BLaER1 treated with 17β-estradiol and CSF1 and Interleukin-3, amounts not matched to agents 10 nM and 100 nM (cell line): ENCODE data around the gene TMEM61.

Experiments
- H3K27ac ChIP-seq, 11 experiments: shearing (Covaris generic); formaldehyde crosslinking; 2 replicates each; pipeline ENCODE4 v1.8.1; 2022
- H3K27me3 ChIP-seq, 11 experiments: shearing (Covaris generic); formaldehyde crosslinking; 2 replicates each; pipeline ENCODE4 v1.8.1; 2022
- H3K36me3 ChIP-seq, 11 experiments: shearing (Covaris generic); formaldehyde crosslinking; 2 replicates each; pipeline ENCODE4 v1.8.1; 2022
- H3K4me1 ChIP-seq, 10 experiments: shearing (Covaris generic); formaldehyde crosslinking; 2 replicates each; pipeline ENCODE4 v1.8.1; 2022
- H3K4me2 ChIP-seq, 11 experiments: shearing (Covaris generic); formaldehyde crosslinking; 2 replicates each; pipeline ENCODE4 v1.8.1; 2022
- H3K4me3 ChIP-seq, 10 experiments: shearing (Covaris generic); formaldehyde crosslinking; 2 replicates each; pipeline ENCODE4 v1.8.1; 2022
- H3K9ac ChIP-seq, 11 experiments: shearing (Covaris generic); formaldehyde crosslinking; 2 replicates each; pipeline ENCODE4 v1.8.1; 2022
- H3K9me3 ChIP-seq, 11 experiments: shearing (Covaris generic); formaldehyde crosslinking; replicated peaks in 1 of 11; 2 replicates each; pipeline ENCODE4 v1.8.1; 2022
- H4K20me1 ChIP-seq, 11 experiments: shearing (Covaris generic); formaldehyde crosslinking; 2 replicates each; pipeline ENCODE4 v1.8.1; 2022
- Cebpa-rat ChIP-seq, 11 experiments: shearing (Covaris generic); IDR thresholded peaks; 2 replicates each; pipeline ENCODE4 v1.8.1; 2022

Gene TMEM61

DNA sequence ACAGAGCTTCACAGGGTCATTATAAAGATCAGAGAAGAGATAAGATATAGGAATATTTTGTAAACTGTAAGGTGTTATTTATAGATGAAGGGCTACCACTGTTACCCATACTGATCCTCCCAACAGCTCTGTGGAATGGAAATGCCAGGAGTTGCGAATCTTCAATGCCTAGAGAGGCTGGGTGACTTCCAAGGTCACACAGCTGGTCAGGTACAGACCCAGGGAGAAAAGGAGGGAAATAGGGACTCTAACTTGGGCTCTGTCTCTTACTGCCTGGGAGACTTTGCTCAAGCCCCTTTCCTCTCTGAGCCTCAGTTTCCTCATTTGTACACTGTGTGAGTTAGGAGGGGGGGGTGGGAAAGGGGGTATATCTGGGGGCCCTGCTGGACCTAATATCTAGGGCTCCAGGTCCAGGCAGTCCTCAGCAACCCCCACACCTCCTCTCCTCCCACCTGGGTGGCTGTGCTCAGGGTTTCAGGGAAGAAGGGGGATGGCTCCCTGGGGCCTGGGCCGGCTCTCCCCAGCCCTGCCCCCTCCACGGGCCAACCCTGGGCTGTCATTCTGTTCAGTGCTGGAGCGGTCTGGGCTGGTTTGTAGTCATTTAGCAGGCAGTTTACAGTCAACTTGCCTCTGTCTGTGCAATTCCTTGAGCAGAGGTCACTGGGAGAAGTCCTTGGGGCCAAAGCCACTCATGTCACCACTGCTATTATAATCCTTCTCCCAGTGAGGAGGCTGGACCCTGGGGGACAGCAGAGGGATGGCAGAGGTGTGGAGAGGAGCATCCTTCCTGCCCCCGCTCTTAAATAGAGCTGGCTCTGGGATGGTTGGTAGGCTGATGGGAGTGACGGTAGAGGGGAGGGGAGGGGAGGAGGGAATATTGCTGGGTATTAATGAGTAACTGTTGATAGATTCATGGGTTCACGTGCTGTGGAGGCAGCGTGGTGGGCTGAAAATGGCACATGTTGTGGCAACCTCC lies 20.0 kb downstream of the TMEM61 start:
- H3K9ac ChIP-seq, result no peak overlapping the region
- peaks cover 0 to 9% (median 0%) of the 10 kb centered on the region in 10 experiments; a peak in 7 of 20 replicates for H3K4me1 ChIP-seq
- H4K20me1 ChIP-seq, result no peaks in the 10 kb centered on the region; a peak in 1 of 22 replicates
- no peaks in the 10 kb centered on the region for H3K36me3 ChIP-seq
- peaks cover 29 to 39% (median 35%) of the 10 kb centered on the region in 11 experiments for H3K27me3 ChIP-seq
- TF ChIP-seq Cebpa-rat (IDR thresholded peaks at IDR 0.05), result no peak
- no peak overlapping the region for H3K4me3 ChIP-seq
- 0 out of 22 replicates have a peak, but pooled peaks cover 0 to 4% (median 0%) of the 10 kb centered on the region in 11 experiments for H3K9me3 ChIP-seq
- no peak overlapping the region for H3K4me2 ChIP-seq
- no peak overlapping the region for H3K27ac ChIP-seq

DNA sequence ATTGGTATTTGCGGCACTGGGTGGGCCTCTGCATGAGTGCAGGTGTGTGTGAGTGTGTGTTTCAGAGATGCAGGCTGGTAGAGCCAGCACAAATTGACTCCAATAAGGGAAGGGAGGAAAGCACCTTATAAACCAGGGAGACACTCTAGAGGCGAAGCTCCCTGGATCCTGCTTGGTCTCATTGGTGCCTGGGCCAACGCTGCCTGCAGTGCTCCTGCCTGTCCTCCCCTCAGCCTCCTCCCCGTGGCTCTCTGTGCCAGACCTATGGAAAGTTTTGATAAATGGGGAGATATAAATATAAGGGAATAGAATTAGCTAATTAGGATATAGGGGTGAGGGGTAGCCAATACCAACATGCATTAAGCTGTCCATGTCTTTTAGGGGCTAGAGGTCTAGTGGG lies 20.9 kb downstream of the TMEM61 start:
- H3K9ac ChIP-seq, result no peak overlapping the region
- no peak for TF ChIP-seq Cebpa-rat (IDR thresholded peaks at IDR 0.05)
- peaks cover 0 to 3% (median 0%) of the 10 kb centered on the region in 10 experiments; a peak in 1 of 20 replicates for H3K4me1 ChIP-seq
- H3K4me3 ChIP-seq, result no peak overlapping the region
- H3K27ac ChIP-seq, result no peak overlapping the region
- 0 out of 22 replicates have a peak, but pooled peaks cover 0 to under 1% (median 0%) of the 10 kb centered on the region in 11 experiments for H3K9me3 ChIP-seq
- H3K27me3 ChIP-seq, result peaks cover 20 to 29% (median 26%) of the 10 kb centered on the region in 11 experiments
- H3K36me3 ChIP-seq, result no peaks in the 10 kb centered on the region
- no peaks in the 10 kb centered on the region for H4K20me1 ChIP-seq
- no peak overlapping the region for H3K4me2 ChIP-seq

DNA sequence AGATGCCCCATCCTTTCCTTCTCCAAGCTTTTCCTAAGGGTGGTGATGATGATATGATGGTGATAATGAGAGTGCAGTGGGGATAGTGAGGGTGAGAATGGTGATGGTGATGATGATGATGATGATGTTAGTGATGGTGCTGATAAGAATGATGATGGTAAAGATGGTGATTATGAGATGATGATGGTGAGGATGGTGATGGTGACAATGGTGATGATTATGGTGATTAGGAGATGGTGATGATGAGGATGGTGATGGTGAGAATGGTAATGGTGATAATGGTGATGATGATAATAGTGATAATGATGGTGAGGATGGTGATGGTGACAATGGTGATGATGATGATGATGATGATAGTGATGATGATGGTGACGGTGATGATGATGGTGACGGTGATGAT lies 22.3 kb downstream of the TMEM61 start:
- H4K20me1 ChIP-seq, result no peaks in the 10 kb centered on the region
- no peak for TF ChIP-seq Cebpa-rat (IDR thresholded peaks at IDR 0.05)
- no peak overlapping the region for H3K9ac ChIP-seq
- H3K4me2 ChIP-seq, result no peak overlapping the region
- no peak overlapping the region for H3K4me3 ChIP-seq
- no peaks in the 10 kb centered on the region for H3K9me3 ChIP-seq
- H3K27ac ChIP-seq, result no peak overlapping the region
- peaks cover 6 to 16% (median 12%) of the 10 kb centered on the region in 11 experiments for H3K27me3 ChIP-seq
- no peaks in the 10 kb centered on the region for H3K36me3 ChIP-seq
- H3K4me1 ChIP-seq, result 0 out of 20 replicates have a peak, but pooled peaks cover 0 to under 1% (median 0%) of the 10 kb centered on the region in 10 experiments

DNA sequence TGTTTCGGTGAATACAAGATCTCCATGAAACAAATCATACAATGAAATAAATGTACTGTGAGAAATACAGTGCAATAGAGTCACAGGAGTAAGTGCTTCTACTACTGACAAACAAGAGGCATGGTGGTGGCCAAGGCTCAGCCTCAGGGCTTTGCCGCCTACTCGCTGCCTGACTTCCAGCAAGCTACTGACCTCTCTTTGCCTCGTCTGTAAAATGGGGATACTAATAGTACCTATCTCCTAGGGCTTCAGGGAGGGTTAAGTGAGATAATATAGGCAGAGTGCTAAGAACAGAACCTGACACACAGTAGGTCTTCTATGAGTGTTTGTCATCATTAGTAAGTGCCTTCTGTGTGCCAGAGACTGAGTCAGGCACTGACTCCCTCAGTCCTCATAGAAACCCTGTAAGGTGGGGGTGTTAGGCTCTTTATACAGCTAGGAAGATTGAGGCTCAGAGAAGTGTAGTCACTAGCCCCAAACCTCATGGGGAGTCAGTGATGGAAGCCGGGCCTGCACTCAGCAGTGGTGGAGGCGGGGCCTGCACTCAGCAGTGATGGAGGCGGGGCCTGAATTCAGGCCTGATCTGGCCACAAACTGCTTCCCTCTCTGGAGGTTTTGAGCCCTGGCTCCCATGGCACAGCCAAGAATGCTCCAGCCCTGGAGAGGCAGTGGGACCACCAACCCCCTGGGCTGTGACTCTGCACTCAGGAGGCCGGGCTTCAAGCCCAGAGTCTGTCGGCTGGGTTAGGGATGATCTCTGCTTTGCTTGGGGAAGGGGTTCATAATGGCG lies 25.1 kb downstream of the TMEM61 start:
- Histone ChIP-seq H4K20me1 (no peaks in the 10 kb centered on the region), H3K36me3 (no peaks in the 10 kb centered on the region), H3K27me3 (no peaks in the 10 kb centered on the region), H3K9ac (no peak overlapping the region), H3K9me3 (peaks cover 0 to 5% (median 0%) of the 10 kb centered on the region in 11 experiments; a peak in 3 of 22 replicates), H3K4me2 (no peak overlapping the region), H3K4me1 (peaks cover 0 to 3% (median 0%) of the 10 kb centered on the region in 10 experiments; a peak in 1 of 20 replicates), H3K27ac (no peak overlapping the region), H3K4me3 (no peak overlapping the region)
- TF ChIP-seq Cebpa-rat (IDR thresholded peaks at IDR 0.05), result no peak

DNA sequence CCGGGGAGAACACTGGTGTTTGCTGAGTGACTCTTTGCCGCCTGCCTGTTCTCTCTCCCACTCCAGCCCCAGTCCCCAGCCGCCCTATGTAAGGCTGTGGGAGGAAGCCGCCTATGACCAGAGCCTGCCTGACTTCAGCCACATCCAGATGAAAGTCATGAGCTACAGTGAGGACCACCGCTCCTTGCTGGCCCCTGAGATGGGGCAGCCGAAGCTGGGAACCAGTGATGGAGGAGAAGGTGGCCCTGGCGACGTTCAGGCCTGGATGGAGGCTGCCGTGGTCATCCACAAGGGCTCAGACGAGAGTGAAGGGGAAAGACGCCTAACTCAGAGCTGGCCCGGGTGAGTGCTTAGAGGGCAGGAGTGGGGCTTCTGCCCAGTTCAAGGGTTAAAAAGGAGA lies 26.5 kb downstream of the TMEM61 start:
- Histone ChIP-seq H3K27ac (no peak overlapping the region), H3K4me2 (no peak overlapping the region), H4K20me1 (no peaks in the 10 kb centered on the region), H3K4me1 (peaks cover 0 to 4% (median 0%) of the 10 kb centered on the region in 10 experiments; a peak in 1 of 20 replicates), H3K4me3 (no peak overlapping the region), H3K27me3 (no peaks in the 10 kb centered on the region), H3K9me3 (peaks cover 0 to 5% (median 0%) of the 10 kb centered on the region in 11 experiments; a peak in 3 of 22 replicates), H3K36me3 (no peaks in the 10 kb centered on the region), H3K9ac (no peak overlapping the region)
- no peak for TF ChIP-seq Cebpa-rat (IDR thresholded peaks at IDR 0.05)

DNA sequence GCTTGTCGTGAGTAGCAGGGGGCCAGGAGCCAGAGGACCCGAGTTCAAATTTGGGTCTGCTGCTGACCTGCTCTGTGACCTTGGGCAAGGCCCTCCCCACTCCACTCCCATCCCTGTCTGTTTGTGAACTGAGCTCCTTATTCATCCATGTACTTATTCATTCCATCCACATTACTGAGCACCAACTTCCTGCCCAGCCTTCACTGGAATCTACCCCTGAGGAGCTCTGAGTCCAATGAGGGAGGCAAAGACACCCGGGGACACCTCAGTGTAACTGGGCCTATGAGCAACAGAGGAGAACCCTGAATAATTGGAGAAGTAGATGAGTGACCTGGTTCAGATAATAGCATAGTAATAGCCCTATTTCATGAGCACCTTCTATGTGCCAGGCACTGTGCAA lies 27.2 kb downstream of the TMEM61 start:
- Histone ChIP-seq H3K9me3 (peaks cover 0 to 5% (median 0%) of the 10 kb centered on the region in 11 experiments; a peak in 3 of 22 replicates), H3K4me2 (no peak overlapping the region), H3K4me1 (peaks cover 0 to 4% (median 0%) of the 10 kb centered on the region in 10 experiments; a peak in 1 of 20 replicates), H4K20me1 (no peaks in the 10 kb centered on the region), H3K27ac (no peak overlapping the region), H3K9ac (no peak overlapping the region), H3K27me3 (no peaks in the 10 kb centered on the region), H3K4me3 (no peak overlapping the region), H3K36me3 (no peaks in the 10 kb centered on the region)
- TF ChIP-seq Cebpa-rat (IDR thresholded peaks at IDR 0.05), result no peak

DNA sequence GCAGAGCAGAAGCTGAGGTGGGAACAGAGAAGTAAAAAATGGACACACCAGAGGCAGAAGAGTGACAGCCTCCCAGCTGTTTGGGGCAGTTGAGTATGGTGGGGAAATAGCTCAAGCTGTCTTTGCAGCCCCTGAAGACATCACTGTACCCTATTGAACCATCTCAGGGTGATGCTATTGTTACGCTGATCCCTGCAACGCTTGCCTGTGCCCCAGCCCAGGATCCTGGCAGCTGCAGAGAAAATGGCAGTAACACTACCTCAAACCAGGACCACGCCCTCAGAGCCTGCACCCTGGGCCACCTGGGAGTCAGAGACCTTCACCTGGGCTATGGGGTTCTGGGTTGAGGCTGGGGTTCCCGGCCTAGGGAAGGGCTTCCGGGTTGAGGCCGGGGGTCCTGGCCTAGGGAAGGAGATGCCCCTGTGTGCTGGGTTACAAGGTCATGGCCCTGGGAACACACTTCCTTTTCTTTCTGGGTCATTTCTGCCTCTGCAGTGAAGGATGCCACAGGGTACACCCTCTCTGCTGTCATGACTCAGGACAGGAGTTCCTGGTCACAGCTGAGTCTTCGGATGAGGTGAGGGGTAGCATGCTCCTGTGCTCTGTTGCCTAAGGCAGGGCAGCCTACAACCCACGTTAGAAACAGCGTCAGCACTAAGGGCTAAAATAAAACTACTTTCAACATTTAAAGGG lies 29.9 kb downstream of the TMEM61 start:
- H3K36me3 ChIP-seq, result no peaks in the 10 kb centered on the region
- no peak overlapping the region for H3K9ac ChIP-seq
- no peak overlapping the region for H3K4me2 ChIP-seq
- no peak overlapping the region for H3K4me3 ChIP-seq
- no peak overlapping the region for H3K27ac ChIP-seq
- no peaks in the 10 kb centered on the region for H3K27me3 ChIP-seq
- TF ChIP-seq Cebpa-rat (IDR thresholded peaks at IDR 0.05), result no peak
- H3K9me3 ChIP-seq, result peaks cover 0 to 5% (median 0%) of the 10 kb centered on the region in 11 experiments; a peak in 3 of 22 replicates
- peaks cover 0 to 4% (median 0%) of the 10 kb centered on the region in 10 experiments; a peak in 1 of 20 replicates for H3K4me1 ChIP-seq
- no peaks in the 10 kb centered on the region for H4K20me1 ChIP-seq

DNA sequence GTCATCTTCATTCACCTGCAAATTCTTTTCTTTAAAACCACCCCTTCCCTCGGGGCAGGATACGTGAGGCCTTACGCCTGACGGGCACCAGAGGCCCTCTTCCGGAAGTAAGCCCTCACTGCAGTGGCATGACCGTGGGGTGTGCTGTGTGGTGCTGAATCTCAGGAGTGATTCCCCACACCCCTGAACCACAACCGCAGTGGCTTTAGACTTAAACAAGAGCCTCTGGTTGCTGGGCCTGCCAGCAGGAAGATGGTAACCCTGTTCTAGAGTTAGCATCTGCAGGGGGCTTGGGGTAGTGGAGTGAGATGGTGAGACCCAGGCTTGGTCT lies 30.4 kb downstream of the TMEM61 start:
- Histone ChIP-seq H3K27ac (no peak overlapping the region), H3K36me3 (no peaks in the 10 kb centered on the region), H3K4me2 (no peak overlapping the region), H4K20me1 (no peaks in the 10 kb centered on the region), H3K9me3 (peaks cover 0 to 5% (median 0%) of the 10 kb centered on the region in 11 experiments; a peak in 3 of 22 replicates), H3K27me3 (no peaks in the 10 kb centered on the region), H3K9ac (no peak overlapping the region), H3K4me1 (peaks cover 0 to 4% (median 0%) of the 10 kb centered on the region in 10 experiments; a peak in 1 of 20 replicates), H3K4me3 (no peak overlapping the region)
- TF ChIP-seq Cebpa-rat (IDR thresholded peaks at IDR 0.05), result no peak
